MM.1S (cell line): ENCODE results near the gene COL5A1.

ENCODE experiments used
- DNase-seq: peaks from one replicate; pipeline ENCODE4 v3.0.0-alpha.2; 2015
- H2AFZ ChIP-seq: fragments of 300-600 bp; sonication (generic); 2 replicates; pipeline ENCODE4 v1.6.0; 2016; ENCODE audit warnings: antibody characterized with exemption, low read length
- H3F3A ChIP-seq: fragments of 300-600 bp; sonication (generic); 2 replicates; pipeline ENCODE4 v1.6.1; 2016; ENCODE audit warnings: mild to moderate bottlenecking, antibody characterized with exemption, low read length, moderate library complexity, mixed read lengths; ENCODE audit not compliant: insufficient read depth
- H3K27ac ChIP-seq: fragments of 300-600 bp; sonication (generic); 2 replicates; pipeline ENCODE4 v1.5.1; 2016; ENCODE audit warnings: mild to moderate bottlenecking, low read length
- H3K27me3 ChIP-seq: fragments of 300-600 bp; sonication (generic); replicated peaks from 2 replicates; pipeline ENCODE4 v1.6.0; 2016; ENCODE audit warnings: low read length; ENCODE audit not compliant: insufficient read depth
- H3K36me3 ChIP-seq: fragments of 300-600 bp; sonication (generic); replicated peaks from 2 replicates; pipeline ENCODE4 v1.6.1; 2016; ENCODE audit warnings: mild to moderate bottlenecking, low read length, mixed read lengths; ENCODE audit not compliant: insufficient read depth
- H3K4me1 ChIP-seq: fragments of 300-600 bp; sonication (generic); 2 replicates; pipeline ENCODE4 v1.6.1; 2016; ENCODE audit warnings: low read length, mixed read lengths
- H3K4me2 ChIP-seq: fragments of 300-600 bp; sonication (generic); 2 replicates; pipeline ENCODE4 v1.6.0; 2016; ENCODE audit warnings: low read depth, low read length
- H3K4me3 ChIP-seq: fragments of 300-600 bp; sonication (generic); 2 replicates; pipeline ENCODE4 v1.5.1; 2016; ENCODE audit warnings: low read length, mixed read lengths
- H3K79me2 ChIP-seq: fragments of 300-600 bp; sonication (generic); 2 replicates; pipeline ENCODE4 v1.6.1; 2016; ENCODE audit warnings: mixed run types, low read length, mixed read lengths
- H3K9ac ChIP-seq: fragments of 300-600 bp; sonication (generic); 2 replicates; pipeline ENCODE4 v1.6.1; 2016; ENCODE audit warnings: low read length, mixed read lengths
- H3K9me2 ChIP-seq: fragments of 300-600 bp; sonication (generic); replicated peaks from 2 replicates; pipeline ENCODE4 v1.6.1; 2016; ENCODE audit warnings: mild to moderate bottlenecking, low read length, mixed read lengths; ENCODE audit not compliant: insufficient read depth
- H3K9me3 ChIP-seq: fragments of 300-600 bp; sonication (generic); replicated peaks from 2 replicates; pipeline ENCODE4 v1.6.1; 2016; ENCODE audit warnings: mild to moderate bottlenecking, low read length, mixed read lengths; ENCODE audit not compliant: insufficient read depth
- H4K20me1 ChIP-seq: fragments of 300-600 bp; sonication (generic); 2 replicates; pipeline ENCODE4 v1.6.1; 2016; ENCODE audit warnings: mild to moderate bottlenecking, low read length, moderate library complexity, mixed read lengths; ENCODE audit not compliant: insufficient read depth
- EZH2 ChIP-seq: fragments of 300-600 bp; sonication (generic); optimal IDR thresholded peaks from 2 replicates; pipeline ENCODE3; 2017; ENCODE audit warnings: low read depth, mild to moderate bottlenecking, antibody characterized with exemption, low read length, mixed read lengths
- EZH2phosphoT487 ChIP-seq: fragments of 300-600 bp; sonication (generic); IDR thresholded peaks from 2 replicates; pipeline ENCODE4 v1.6.1; 2018; ENCODE audit warnings: antibody characterized with exemption, low read length
- TF ChIP-seq, protein P1 (sequence below): fragments of 300-600 bp; sonication (generic); IDR thresholded peaks from 2 replicates; pipeline ENCODE4 v1.5.1; 2016; ENCODE audit warnings: antibody characterized with exemption, low read length, mixed read lengths

Gene COL5A1

DNA sequence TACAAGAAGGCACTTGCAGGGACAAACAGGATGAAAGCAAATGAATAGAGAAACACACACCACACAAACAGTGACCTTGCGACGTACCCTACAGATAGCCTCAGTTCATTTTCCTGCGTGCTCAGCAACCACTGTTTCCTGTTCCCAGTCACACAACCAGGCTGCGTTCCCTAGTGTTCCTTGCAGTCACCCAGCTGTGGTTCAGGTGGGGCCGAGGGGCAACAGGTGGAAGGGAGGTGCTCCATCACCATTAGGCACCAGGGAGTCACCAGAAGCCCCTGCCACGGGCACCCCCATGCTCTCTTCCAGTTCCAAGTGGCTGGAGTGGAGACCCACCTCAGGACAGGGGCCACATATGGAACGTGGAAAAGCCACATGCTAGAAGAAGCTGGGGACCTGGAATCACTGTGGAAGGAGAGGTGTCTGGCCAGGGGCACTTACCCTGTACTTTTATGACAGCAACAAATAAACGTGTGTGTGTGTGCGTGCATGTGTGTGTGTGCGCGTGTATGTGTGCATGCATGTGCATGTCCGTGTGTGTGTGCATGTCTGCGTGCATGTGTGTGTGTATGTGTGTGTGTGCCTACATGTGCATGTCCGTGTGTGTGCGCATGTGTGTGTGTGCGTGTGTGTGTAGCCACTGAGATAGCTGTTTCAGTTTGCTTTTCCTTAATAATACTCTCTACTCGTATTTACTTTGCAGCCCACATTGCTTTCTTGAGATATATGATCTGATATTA is 220.2 kb downstream of the COL5A1 start:
- Histone ChIP-seq H3K4me1 (no peaks in the 10 kb centered on the region), H3K9ac (no peak overlapping the region), H3K4me3 (no peak overlapping the region), H3K27me3 (peaks cover 27% of the 10 kb centered on the region; the same call in 1 of the 2 replicates), H3F3A (no peaks in the 10 kb centered on the region), H3K4me2 (no peak overlapping the region), H3K9me3 (no peaks in the 10 kb centered on the region), H3K79me2 (no peaks in the 10 kb centered on the region), H3K36me3 (no peaks in the 10 kb centered on the region), H4K20me1 (no peaks in the 10 kb centered on the region), H3K9me2 (no peaks in the 10 kb centered on the region), H2AFZ (no peak overlapping the region), H3K27ac (no peak overlapping the region)
- TF ChIP-seq, protein P1, sequence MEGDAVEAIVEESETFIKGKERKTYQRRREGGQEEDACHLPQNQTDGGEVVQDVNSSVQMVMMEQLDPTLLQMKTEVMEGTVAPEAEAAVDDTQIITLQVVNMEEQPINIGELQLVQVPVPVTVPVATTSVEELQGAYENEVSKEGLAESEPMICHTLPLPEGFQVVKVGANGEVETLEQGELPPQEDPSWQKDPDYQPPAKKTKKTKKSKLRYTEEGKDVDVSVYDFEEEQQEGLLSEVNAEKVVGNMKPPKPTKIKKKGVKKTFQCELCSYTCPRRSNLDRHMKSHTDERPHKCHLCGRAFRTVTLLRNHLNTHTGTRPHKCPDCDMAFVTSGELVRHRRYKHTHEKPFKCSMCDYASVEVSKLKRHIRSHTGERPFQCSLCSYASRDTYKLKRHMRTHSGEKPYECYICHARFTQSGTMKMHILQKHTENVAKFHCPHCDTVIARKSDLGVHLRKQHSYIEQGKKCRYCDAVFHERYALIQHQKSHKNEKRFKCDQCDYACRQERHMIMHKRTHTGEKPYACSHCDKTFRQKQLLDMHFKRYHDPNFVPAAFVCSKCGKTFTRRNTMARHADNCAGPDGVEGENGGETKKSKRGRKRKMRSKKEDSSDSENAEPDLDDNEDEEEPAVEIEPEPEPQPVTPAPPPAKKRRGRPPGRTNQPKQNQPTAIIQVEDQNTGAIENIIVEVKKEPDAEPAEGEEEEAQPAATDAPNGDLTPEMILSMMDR, result no peak
- no peak for TF ChIP-seq EZH2phosphoT487
- no peak for TF ChIP-seq EZH2
- no peak for DNase-seq

GRCh38 chr9:134863306-134863902 is 221.8 kb downstream of the COL5A1 start:
- Histone ChIP-seq H3K4me1 (no peaks in the 10 kb centered on the region), H3K9ac (no peak overlapping the region), H3K4me2 (no peak overlapping the region), H3K27me3 (peaks cover 28% of the 10 kb centered on the region; the same call in 1 of the 2 replicates), H3K9me2 (no peaks in the 10 kb centered on the region), H3K36me3 (no peaks in the 10 kb centered on the region), H3K27ac (no peak overlapping the region), H3F3A (no peaks in the 10 kb centered on the region), H3K79me2 (no peaks in the 10 kb centered on the region), H4K20me1 (no peaks in the 10 kb centered on the region), H3K9me3 (no peaks in the 10 kb centered on the region), H3K4me3 (no peak overlapping the region), H2AFZ (no peak overlapping the region)
- DNase-seq, result no peak
- TF ChIP-seq, protein P1, result no peak
- TF ChIP-seq EZH2phosphoT487 (no peak), EZH2 (no peak)

GRCh38 chr9:134863941-134864820 is 222.6 kb downstream of the COL5A1 start:
- no peak overlapping the region for H3K4me2 ChIP-seq
- H3K36me3 ChIP-seq, result no peaks in the 10 kb centered on the region
- no peak for DNase-seq
- no peaks in the 10 kb centered on the region for H4K20me1 ChIP-seq
- H2AFZ ChIP-seq, result no peak overlapping the region
- no peak overlapping the region for H3K4me3 ChIP-seq
- TF ChIP-seq EZH2phosphoT487 (no peak), EZH2 (no peak)
- TF ChIP-seq, protein P1, result no peak
- no peaks in the 10 kb centered on the region for H3K4me1 ChIP-seq
- no peaks in the 10 kb centered on the region for H3F3A ChIP-seq
- no peaks in the 10 kb centered on the region for H3K9me3 ChIP-seq
- H3K27ac ChIP-seq, result no peak overlapping the region
- H3K9me2 ChIP-seq, result no peaks in the 10 kb centered on the region
- no peak overlapping the region for H3K9ac ChIP-seq
- H3K79me2 ChIP-seq, result no peaks in the 10 kb centered on the region
- H3K27me3 ChIP-seq, result peaks cover 27% of the 10 kb centered on the region; the same call in 1 of the 2 replicates
